ENCODE data around the gene ZBTB8A. TPM values are rescaled to one million over a fixed set of nuclear protein-coding genes. Genes with fewer than 3 reads are reported as not detected.

The ZBTB8A gene
- total RNA-seq, 4 donors from 2014 or later: 2.4 to 6.1 (median 2.8) TPM

DNA sequence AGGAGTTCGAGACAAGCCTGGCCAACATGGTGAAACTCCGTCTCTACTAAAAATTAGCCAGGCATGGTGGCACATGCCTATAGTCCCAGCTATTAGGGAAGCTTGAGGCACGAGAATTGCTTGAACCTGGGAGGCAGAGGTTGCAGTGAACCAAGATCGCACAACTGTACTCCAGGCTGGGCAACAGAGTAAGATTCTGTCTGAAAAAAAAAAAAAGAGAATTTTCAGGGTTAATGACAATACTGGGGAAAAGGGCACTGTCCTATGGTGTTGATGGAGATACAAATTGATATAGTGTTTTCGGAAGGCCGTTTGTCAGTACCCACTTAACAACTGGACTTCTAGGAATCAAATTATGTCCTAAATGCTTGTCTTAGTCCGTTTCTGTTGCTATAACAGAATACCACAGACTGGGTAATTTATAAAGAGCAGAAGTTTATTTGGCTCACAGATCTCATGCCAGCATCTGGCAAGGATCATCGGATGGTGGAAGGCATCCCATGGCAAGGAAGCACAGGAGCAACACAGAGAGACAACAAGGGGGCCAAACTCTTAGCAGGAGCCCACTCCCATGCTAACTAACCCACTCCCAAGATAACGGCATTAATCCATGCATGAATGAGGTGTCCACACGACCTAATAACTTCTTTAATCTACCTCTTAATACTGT is 41.3 kb downstream of the ZBTB8A start:
- no peaks in the 10 kb centered on the region for H3K4me1 ChIP-seq
- 76 to 87% methylated on average over 10 of the region's 10 CpGs for WGBS, 2 donors
- intact Hi-C loops (cut with DNase I): no loop called here
- no peaks in the 10 kb centered on the region for H3K27me3 ChIP-seq
- H3K4me3 ChIP-seq: no peak overlapping the region
- no peak for DNase-seq
- no peak overlapping the region for H3K27ac ChIP-seq
- no peaks in the 10 kb centered on the region for H3K9me3 ChIP-seq
- TF ChIP-seq, protein P1, sequence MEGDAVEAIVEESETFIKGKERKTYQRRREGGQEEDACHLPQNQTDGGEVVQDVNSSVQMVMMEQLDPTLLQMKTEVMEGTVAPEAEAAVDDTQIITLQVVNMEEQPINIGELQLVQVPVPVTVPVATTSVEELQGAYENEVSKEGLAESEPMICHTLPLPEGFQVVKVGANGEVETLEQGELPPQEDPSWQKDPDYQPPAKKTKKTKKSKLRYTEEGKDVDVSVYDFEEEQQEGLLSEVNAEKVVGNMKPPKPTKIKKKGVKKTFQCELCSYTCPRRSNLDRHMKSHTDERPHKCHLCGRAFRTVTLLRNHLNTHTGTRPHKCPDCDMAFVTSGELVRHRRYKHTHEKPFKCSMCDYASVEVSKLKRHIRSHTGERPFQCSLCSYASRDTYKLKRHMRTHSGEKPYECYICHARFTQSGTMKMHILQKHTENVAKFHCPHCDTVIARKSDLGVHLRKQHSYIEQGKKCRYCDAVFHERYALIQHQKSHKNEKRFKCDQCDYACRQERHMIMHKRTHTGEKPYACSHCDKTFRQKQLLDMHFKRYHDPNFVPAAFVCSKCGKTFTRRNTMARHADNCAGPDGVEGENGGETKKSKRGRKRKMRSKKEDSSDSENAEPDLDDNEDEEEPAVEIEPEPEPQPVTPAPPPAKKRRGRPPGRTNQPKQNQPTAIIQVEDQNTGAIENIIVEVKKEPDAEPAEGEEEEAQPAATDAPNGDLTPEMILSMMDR (IDR thresholded peaks at IDR 0.05): no peak
- no peak for TF ChIP-seq POLR2A (IDR thresholded peaks at IDR 0.05)
- peaks cover 0 to 5% (median 0%) of the 10 kb centered on the region in 3 donors for H3K36me3 ChIP-seq

- Histone ChIP-seq H3K4me1 (no peaks in the 10 kb centered on the region), H3K27me3 (no peaks in the 10 kb centered on the region), H3K36me3 (peaks cover 0 to 53% (median 0%) of the 10 kb centered on the region in 3 donors), H3K27ac (no peak overlapping the region), H3K4me3 (no peak overlapping the region), H3K9me3 (no peaks in the 10 kb centered on the region)
- intact Hi-C loops (cut with DNase I): no loop called here
- 91% methylated on average over 9 of the region's 9 CpGs for WGBS, 2 donors
- no peak for DNase-seq
- TF ChIP-seq POLR2A (IDR thresholded peaks at IDR 0.05): no peak
- TF ChIP-seq, protein P1 (IDR thresholded peaks at IDR 0.05): no peak
Measured at GRCh38 chr1:32592943-32593342, 53.7 kb downstream of the ZBTB8A start.

- no peaks in the 10 kb centered on the region for H3K27me3 ChIP-seq
- intact Hi-C loops (cut with DNase I): no loop called here
- WGBS, 2 donors: 90 to 94% methylated on average over 2 of the region's 2 CpGs
Measured at GRCh38 chr1:32600034-32600433, 60.8 kb downstream of the ZBTB8A start.

GRCh38 chr1:32605711-32606424 is 66.6 kb downstream of the ZBTB8A start:
- Histone ChIP-seq H3K4me3 (no peak overlapping the region), H3K27ac (no peak overlapping the region), H3K36me3 (peaks cover 0 to 13% (median 0%) of the 10 kb centered on the region in 3 donors), H3K9me3 (no peaks in the 10 kb centered on the region), H3K27me3 (no peaks in the 10 kb centered on the region), H3K4me1 (no peaks in the 10 kb centered on the region)
- intact Hi-C loops (cut with DNase I): no loop called here
- no peak for DNase-seq
- WGBS, 2 donors: 93 to 97% methylated on average over 5 to 10 of the region's 17 CpGs
- TF ChIP-seq POLR2A (IDR thresholded peaks at IDR 0.05): no peak
- TF ChIP-seq, protein P1 (IDR thresholded peaks at IDR 0.05): no peak

More at GRCh38 chr1:32600034-32600433, 60.8 kb downstream of the ZBTB8A start:
- Histone ChIP-seq H3K4me1 (no peaks in the 10 kb centered on the region), H3K36me3 (peaks cover 0 to 41% (median 0%) of the 10 kb centered on the region in 3 donors), H3K27ac (no peak overlapping the region), H3K9me3 (no peaks in the 10 kb centered on the region), H3K4me3 (no peak overlapping the region)
- TF ChIP-seq POLR2A (IDR thresholded peaks at IDR 0.05): no peak
- TF ChIP-seq, protein P1 (IDR thresholded peaks at IDR 0.05): no peak
- DNase-seq: no peak
